GM12891 (cell line): ENCODE results near the gene P2RY8.
A peak's percentile ranks its signal among the peaks of the same experiment; 100 is the strongest.
"Not testable (repeated sequence)": the region's sequence is repeated elsewhere in the genome, so short reads cannot be mapped to it uniquely, and the experiment has no call there.

Experiments used
- DNase-seq: peaks from one replicate; pipeline ENCODE4 v3.0.0; 2011; ENCODE audit warnings: low spot score; ENCODE audit not compliant: insufficient read length
- FAIRE-seq: peaks from 2 replicates; lab custom pipeline; 2011; peaks lifted over from hg19 to GRCh38; lab: Jason Lieb, UNC
- PAX5 ChIP-seq: IDR thresholded peaks from 2 replicates; pipeline ENCODE4 v1.6.1; 2011; ENCODE audit warnings: low read length, moderate library complexity, mild to moderate bottlenecking; ENCODE audit not compliant: insufficient read depth, severe bottlenecking
- POLR2A ChIP-seq: IDR thresholded peaks from 2 replicates; pipeline ENCODE4 v1.6.1; 2011; ENCODE audit warnings: low read depth, low read length, control low read depth
- POLR2AphosphoS5 ChIP-seq: IDR thresholded peaks from 2 replicates; pipeline ENCODE4 v1.6.1; 2011; ENCODE audit warnings: low read depth, low read length, control low read depth
- POU2F2 ChIP-seq: IDR thresholded peaks from 2 replicates; pipeline ENCODE4 v1.6.1; 2011; ENCODE audit warnings: low read depth, mild to moderate bottlenecking, control low read depth, low read length, moderate library complexity
- SPI1 ChIP-seq: IDR thresholded peaks from 2 replicates; pipeline ENCODE4 v1.6.1; 2011; ENCODE audit warnings: low read depth, low read length, control low read depth
- TAF1 ChIP-seq: IDR thresholded peaks from 2 replicates; pipeline ENCODE4 v1.6.1; 2011; ENCODE audit warnings: low read depth, low read length, control low read depth

P2RY8 gene

DNA sequence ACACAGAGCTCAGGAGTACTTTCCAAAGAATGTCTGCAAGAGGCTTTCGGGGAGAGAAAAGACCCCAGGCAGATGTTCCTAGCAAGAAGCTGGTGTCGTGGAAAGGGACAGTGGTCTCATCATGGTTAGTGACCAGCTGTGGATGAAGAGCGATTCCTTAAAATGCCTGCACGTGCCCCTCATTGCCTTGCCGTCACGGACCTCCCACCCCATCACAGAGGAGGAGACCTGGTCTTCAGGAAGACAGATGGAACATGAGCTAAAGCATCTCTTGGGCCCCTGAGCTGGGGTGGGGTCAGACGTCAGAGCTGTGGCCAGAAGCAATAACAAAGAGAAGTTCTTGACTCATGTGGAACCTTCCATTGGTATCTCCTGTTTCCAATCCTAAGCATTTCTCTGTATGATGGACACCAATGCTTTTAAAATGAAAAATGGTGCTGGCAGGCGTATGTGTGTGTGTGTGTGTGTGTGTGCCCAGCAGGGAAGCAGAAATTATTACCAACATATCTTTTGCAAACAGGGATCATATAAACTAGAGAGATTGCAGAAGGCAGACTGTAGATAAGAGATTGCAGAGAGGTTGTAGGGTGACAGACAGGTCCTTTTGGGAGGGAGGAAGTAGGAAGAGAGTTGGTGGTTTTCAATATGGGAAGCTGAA is 59.1 kb downstream of the P2RY8 start:
- no peak for FAIRE-seq
- TF ChIP-seq SPI1, result 0 out of 2 replicates have a peak, but pooled peaks have one; percentile 11
- no peak for TF ChIP-seq POLR2A
- no peak for TF ChIP-seq POU2F2
- no peak for TF ChIP-seq TAF1
- TF ChIP-seq POLR2AphosphoS5, result no peak
- no peak for TF ChIP-seq PAX5

DNA sequence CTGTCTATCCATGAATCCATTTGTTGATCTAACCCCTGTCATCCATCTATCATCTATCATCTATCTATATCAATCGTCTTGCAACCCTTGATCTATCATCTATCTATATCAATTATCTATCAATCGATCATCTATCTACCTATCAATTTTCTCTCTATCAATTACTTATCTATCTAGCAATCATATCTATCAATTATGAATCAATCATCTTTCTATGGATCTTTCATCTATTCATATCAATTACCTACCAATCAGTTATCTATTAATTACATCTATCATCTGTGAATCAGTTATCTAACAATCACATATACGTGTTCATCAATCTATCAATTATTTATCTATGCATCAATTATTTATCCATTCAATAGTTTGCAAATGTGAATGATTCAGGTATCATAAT is 59.8 kb downstream of the P2RY8 start:
- FAIRE-seq, result no peak
- no peak for DNase-seq
- TF ChIP-seq POLR2A, result no peak
- TF ChIP-seq POLR2AphosphoS5, result no peak
- TF ChIP-seq POU2F2, result no peak
- TF ChIP-seq SPI1, result no peak

More for the DNA sequence above, 59.1 kb downstream of the P2RY8 start:
- DNase-seq, result no peak

DNA sequence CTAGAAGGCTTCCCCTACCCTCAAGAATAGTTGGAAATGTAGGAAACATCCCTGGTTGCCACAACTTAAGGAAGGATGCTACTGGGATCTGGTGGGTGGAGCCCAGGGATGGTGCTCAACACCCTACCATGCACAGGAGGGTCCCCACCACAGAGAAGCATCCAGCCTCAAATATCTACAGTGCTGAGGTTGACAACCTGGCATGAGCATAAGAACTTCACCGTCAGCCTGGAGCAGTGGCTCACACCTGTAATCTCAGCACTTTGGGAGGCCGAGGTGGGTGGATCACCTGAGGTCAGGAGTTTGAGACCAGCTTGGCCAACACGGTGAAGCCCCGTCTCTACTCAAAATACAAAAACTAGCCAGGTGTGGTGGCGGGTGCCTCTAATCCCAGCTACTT is 60.3 kb downstream of the P2RY8 start:
- no peak for DNase-seq
- TF ChIP-seq PAX5, result no peak
- TF ChIP-seq POLR2A, result no peak
- no peak for TF ChIP-seq TAF1
- TF ChIP-seq POU2F2, result no peak
- TF ChIP-seq SPI1, result no peak
- TF ChIP-seq POLR2AphosphoS5, result no peak
- FAIRE-seq, result no peak

DNA sequence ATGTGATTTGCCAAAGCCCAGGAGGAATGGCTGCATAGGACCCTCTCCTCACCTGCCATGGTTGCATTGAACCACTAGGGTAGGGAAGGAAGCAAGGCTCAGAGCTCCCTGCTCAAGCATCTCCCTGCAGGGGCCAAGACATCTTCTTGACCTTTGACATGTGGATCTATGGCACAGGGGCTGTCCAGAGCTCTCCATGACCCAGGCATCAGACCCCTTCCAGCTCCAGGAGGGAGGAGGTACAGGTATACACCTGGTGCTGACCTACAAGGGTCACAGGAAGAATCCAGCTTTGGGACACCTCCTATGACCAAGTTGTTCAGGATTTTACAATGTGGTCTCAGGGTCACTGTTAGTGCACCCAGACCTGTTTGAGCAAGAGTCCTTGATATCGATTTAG is 61.1 kb downstream of the P2RY8 start:
- DNase-seq (no peak), FAIRE-seq (no peak)
- TF ChIP-seq POLR2A (no peak), TAF1 (no peak), PAX5 (no peak), POU2F2 (no peak), POLR2AphosphoS5 (no peak), SPI1 (no peak)

DNA sequence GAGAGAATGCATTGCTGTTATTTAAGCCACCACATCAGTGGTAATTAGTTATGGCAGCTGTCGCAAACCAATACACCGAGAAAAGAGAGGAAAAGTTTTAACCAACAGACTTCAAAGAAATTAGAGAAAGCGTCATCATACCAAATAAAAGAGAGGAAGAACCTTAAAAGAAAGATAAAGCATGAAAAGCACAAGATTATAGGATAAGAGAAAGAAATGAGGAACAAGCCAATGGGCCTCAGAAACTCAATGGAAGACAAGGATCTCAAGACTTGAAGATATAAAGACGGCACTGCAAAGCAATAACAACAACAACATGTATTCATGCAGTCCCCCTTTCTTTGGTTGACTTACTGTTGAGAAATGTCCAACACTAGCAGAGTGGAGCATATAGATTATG is 61.5 kb downstream of the P2RY8 start:
- FAIRE-seq (no peak), DNase-seq (no peak)
- TF ChIP-seq SPI1 (no peak), POLR2A (no peak), TAF1 (no peak), POU2F2 (no peak), POLR2AphosphoS5 (no peak), PAX5 (no peak)

DNA sequence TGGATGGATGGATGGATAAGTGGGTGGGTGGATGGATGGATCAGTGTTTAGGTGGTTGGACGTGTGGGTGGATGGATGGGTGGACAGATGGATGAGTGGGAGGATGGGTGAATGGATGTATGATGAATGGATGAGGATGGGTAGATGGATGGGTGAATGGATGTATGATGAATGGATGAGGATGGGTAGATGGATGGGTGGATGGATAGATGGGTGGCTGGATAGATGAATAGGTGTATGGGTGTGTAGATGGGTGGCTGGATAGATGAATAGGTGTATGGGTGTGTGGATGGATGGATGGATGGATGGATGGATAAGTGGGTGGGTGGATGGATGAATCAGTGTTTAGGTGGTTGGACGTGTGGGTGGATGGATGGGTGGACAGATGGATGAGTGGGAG is 62.4 kb downstream of the P2RY8 start:
- peak; percentile 76 for FAIRE-seq
- DNase-seq, result not testable (repeated sequence)

DNA sequence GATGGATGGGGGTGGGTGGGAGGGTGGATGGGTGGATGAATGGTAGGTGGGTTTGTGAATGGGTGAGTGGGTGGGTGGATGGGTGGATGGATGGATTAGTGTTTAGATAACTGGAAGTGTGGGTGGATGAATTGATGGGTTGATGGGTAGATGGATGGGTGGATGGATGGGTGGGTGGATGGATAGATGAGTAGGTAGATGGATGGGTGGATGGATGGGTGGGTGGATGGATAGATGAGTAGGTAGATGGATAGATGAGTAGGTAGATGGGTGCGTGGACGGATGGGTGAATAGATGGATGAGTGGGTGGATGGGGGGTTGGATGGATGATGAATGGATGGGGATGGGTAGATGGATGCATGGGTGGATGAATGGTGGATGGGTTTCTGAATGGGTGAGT is 64.0 kb downstream of the P2RY8 start:
- DNase-seq (no peak), FAIRE-seq (no peak)
- TF ChIP-seq TAF1 (no peak), SPI1 (no peak), PAX5 (no peak), POLR2A (no peak), POLR2AphosphoS5 (no peak), POU2F2 (no peak)

DNA sequence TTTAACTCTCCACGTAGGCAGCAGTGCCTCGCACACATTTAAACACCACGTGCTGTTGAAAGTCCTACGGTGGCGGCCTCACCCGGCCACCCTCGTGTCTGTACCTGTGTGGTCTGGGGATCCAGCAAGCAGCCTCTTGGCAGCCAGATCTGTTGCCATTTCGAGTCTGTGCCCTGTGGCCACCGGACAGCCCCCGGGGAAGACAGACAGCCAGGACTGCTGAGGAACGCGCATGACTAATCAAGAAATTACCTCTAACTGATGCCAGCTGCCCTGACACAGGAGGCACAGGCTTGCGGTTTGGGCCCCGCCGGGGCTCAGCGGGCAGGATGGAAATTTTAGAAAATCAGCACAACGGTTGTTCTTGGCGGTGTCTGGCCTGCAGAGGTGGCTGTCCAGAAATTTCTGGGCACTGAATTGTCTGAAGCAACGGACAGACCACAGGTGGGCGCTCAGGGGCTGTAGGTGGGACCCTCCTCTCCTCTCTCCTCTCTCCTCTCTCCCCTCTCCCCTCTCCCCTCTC is 68.7 kb downstream of the P2RY8 start:
- peak; percentile 95 for FAIRE-seq
- no peak for TF ChIP-seq TAF1
- peak; percentile 20 for TF ChIP-seq PAX5
- DNase-seq, result peak; percentile 51

DNA sequence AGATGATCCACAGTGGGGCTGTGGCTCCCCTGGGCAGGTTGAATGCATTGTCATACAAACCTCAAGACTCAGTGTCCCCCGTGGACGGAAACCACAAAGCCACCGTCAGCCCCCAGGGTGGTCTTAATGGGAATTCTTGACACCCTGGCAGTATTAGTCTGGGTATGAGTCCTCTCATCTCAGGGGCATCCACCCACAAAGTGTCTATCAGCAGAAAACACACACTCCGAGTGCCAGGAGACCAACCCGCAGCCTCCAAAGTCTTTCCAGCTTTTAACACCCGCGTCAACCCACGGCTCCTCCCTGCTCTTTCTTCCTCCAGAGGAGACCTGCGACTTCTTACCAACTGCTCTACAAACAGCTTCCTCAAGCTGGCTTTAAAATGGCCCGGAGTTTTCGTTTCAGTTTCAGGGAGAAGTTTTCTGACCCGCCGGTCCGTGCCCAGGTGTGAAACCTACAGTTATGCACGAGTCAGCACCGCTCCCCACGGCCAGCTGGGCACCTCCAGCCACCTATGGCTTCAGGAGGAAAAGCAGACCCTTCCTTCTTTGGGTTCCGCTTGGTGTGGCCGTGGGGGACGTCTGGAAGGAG is 69.9 kb downstream of the P2RY8 start:
- FAIRE-seq (peak; percentile 94), DNase-seq (peak; percentile 53)
- TF ChIP-seq POLR2A (no peak), POU2F2 (peak; percentile 36; the same call in 1 of the 2 replicates), POLR2AphosphoS5 (no peak)

DNA sequence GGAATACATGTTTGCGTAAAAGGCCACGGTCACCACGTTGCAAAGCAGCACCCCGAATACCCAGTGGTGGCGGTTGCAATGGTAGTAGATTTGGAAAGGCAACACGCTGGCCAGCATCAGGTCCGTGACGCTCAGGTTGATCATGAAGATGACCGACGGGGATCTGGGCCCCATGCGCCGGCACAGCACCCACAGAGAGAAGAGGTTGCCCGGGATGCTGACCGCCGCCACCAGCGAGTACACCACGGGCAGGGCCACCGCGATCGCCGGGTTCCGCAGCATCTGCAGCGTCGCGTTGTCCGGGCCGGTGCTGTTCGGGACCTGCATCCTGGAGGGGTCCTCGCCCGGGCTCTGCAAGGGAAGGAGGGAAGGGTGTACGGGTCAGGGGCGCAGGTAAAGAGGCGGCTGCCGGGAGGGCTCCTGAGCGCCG is 70.7 kb downstream of the P2RY8 start:
- FAIRE-seq (peak; percentile 31), DNase-seq (no peak)
- TF ChIP-seq POLR2AphosphoS5 (no peak), PAX5 (no peak), POLR2A (no peak), POU2F2 (no peak), SPI1 (no peak), TAF1 (no peak)
